Measurements from ENCODE around the gene NAA50. TPM values are rescaled to one million over a fixed set of nuclear protein-coding genes. Genes with fewer than 3 reads are reported as not detected.

Gene NAA50
- total and polyA plus RNA-seq, 10 of the 15 experiments (the other 5 are each of a cell fraction or from before 2014, with no cell fraction given), result 31.7 to 205 (median 110) TPM

DNA sequence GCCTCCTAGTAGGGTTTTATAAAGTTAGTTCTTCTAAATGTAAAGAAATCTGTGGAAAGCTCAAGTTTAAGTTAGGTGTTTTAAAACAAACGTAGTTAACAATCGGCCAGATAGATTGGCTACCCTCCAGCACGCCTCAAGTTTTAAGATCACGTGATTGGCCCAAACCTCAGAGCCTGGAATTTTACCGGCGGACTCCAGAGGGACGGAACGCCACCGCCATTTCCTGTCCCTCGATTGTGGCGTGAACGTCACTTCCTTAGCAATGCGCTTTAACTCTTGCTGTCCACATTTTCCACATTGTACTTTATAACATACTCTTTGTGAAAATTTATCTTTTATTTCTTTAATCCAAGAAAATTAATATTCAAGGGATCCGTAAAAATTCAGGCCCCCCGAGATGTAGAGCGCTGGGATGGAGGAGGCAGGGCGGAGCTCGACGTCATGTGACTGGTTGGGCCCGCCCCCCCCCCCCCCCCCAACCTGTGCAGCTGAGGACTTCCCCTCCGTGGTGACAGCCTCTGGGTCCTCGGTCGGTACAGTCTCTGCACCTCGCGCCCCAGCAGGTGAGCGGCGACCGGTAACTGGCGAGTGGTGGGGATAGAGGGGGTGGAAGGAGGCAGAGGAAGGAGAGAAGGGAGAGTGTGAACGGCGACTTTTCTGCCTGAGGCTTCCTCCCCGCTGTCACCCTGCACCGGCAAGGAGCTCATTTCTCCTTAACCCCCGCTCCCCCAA, 666 bp upstream of the NAA50 start, which contains the start of gene ATP6V1A:
Gene ATP6V1A (plus strand): TSS at position 488 of the 735 bp plus-strand sequence. CDS start 31,719 bp downstream, outside the sequence.
- WGBS (ENCODE audit: insufficient coverage, insufficient replicate concordance, low lambda C conversion rate, missing lambda C conversion rate), result under 1% methylated on average over 22 of the region's 34 CpGs
- no peaks in the 10 kb centered on the region for H3K36me3 ChIP-seq (ENCODE audit: control insufficient read depth in 2 of 2, insufficient read depth in 2 of 2, low read length in 1 of 2)
- FAIRE-seq (no peak), ATAC-seq (peak; percentile 60), DNase-seq (ENCODE audit: low read depth, low spot score) (peak; percentile 82)
- H3K9ac ChIP-seq (ENCODE audit: control insufficient read depth, insufficient read depth, low read length), result peak within 1 kb of the TSS; percentile 91
- no peaks in the 10 kb centered on the region for H3K27me3 ChIP-seq (replicated peaks in 1 of 2; ENCODE audit: control insufficient read depth in 2 of 2, insufficient read depth in 2 of 2, low read length in 1 of 2)
- in situ Hi-C loops (cut with MboI), result loop anchor here (10.0 kb wide), 1 partner anchor 252 kb away; no protein-coding TSS in a partner anchor
- H3K27ac ChIP-seq (ENCODE audit: control insufficient read depth, insufficient read depth), result peak within 1 kb of the TSS; percentile 95
- ChIA-PET RAD21 (ENCODE audit: unreplicated experiment) (interaction anchor here (0.6 to 3.6 kb wide), 16 partner anchors 8 to 253 kb away, joined by 3 to 48 read pairs (median 6); partner anchors contain the start of gene USF3), SMC1A (ENCODE audit: uncharacterized antibody, unreplicated experiment) (interaction anchor here (0.6 to 5.5 kb wide), 16 partner anchors 8 to 184 kb away, joined by 3 to 55 read pairs (median 4); no protein-coding TSS in a partner anchor), POLR2A (interaction anchor here (0.9 to 4.5 kb wide), 13 partner anchors 8 to 89 kb away, joined by 3 to 30 read pairs (median 5); partner anchors contain the start of gene USF3), CTCF (interaction anchor here (0.5 to 9.8 kb wide), 15 partner anchors 9 to 254 kb away, joined by 3 to 72 read pairs (median 8); partner anchors contain the start of gene GRAMD1C)
- H3K4me2 ChIP-seq (ENCODE audit: control insufficient read depth, insufficient read depth), result peak within 1 kb of the TSS; percentile 79
- intact Hi-C loops (cut with micrococcal nuclease; ENCODE audit: unreplicated experiment), result loop anchor here (1.0 to 10.0 kb wide), 5 partner anchors 84 to 708 kb away; partner anchors contain the start of genes CCDC191, GRAMD1C and QTRT2
- peaks cover 76% of the 10 kb centered on the region for H3K79me2 ChIP-seq (ENCODE audit: control insufficient read depth, insufficient read depth, low read length)
- 0 out of 2 replicates have a peak, but pooled peaks cover 3% of the 10 kb centered on the region for H3K4me1 ChIP-seq (ENCODE audit: control insufficient read depth, insufficient read depth, low read length)
- H3K9me3 ChIP-seq (replicated peaks; ENCODE audit: control insufficient read depth, insufficient read depth, low read length), result no peaks in the 10 kb centered on the region
- peak within 1 kb of the TSS; percentile 93 for H2AFZ ChIP-seq (ENCODE audit: control insufficient read depth, low read depth, low read length)
- peak within 1 kb of the TSS; percentile 90 for H3K4me3 ChIP-seq
- H4K20me1 ChIP-seq (ENCODE audit: control insufficient read depth, insufficient read depth), result no peaks in the 10 kb centered on the region
- BruUV-seq (replicated peaks), result no TSS peak
- TF ChIP-seq, protein P1, sequence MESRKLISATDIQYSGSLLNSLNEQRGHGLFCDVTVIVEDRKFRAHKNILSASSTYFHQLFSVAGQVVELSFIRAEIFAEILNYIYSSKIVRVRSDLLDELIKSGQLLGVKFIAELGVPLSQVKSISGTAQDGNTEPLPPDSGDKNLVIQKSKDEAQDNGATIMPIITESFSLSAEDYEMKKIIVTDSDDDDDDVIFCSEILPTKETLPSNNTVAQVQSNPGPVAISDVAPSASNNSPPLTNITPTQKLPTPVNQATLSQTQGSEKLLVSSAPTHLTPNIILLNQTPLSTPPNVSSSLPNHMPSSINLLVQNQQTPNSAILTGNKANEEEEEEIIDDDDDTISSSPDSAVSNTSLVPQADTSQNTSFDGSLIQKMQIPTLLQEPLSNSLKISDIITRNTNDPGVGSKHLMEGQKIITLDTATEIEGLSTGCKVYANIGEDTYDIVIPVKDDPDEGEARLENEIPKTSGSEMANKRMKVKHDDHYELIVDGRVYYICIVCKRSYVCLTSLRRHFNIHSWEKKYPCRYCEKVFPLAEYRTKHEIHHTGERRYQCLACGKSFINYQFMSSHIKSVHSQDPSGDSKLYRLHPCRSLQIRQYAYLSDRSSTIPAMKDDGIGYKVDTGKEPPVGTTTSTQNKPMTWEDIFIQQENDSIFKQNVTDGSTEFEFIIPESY (IDR thresholded peaks at IDR 0.05), result 0 out of 2 replicates have a peak, but pooled peaks have one; percentile 21
- TF ChIP-seq, protein P2, sequence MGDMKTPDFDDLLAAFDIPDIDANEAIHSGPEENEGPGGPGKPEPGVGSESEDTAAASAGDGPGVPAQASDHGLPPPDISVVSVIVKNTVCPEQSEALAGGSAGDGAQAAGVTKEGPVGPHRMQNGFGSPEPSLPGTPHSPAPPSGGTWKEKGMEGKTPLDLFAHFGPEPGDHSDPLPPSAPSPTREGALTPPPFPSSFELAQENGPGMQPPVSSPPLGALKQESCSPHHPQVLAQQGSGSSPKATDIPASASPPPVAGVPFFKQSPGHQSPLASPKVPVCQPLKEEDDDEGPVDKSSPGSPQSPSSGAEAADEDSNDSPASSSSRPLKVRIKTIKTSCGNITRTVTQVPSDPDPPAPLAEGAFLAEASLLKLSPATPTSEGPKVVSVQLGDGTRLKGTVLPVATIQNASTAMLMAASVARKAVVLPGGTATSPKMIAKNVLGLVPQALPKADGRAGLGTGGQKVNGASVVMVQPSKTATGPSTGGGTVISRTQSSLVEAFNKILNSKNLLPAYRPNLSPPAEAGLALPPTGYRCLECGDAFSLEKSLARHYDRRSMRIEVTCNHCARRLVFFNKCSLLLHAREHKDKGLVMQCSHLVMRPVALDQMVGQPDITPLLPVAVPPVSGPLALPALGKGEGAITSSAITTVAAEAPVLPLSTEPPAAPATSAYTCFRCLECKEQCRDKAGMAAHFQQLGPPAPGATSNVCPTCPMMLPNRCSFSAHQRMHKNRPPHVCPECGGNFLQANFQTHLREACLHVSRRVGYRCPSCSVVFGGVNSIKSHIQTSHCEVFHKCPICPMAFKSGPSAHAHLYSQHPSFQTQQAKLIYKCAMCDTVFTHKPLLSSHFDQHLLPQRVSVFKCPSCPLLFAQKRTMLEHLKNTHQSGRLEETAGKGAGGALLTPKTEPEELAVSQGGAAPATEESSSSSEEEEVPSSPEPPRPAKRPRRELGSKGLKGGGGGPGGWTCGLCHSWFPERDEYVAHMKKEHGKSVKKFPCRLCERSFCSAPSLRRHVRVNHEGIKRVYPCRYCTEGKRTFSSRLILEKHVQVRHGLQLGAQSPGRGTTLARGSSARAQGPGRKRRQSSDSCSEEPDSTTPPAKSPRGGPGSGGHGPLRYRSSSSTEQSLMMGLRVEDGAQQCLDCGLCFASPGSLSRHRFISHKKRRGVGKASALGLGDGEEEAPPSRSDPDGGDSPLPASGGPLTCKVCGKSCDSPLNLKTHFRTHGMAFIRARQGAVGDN (IDR thresholded peaks at IDR 0.05), result peak; percentile 54; the same call in 1 of the 2 replicates
- TF ChIP-seq HDGF (IDR thresholded peaks at IDR 0.05) (no peak), CHD2 (IDR thresholded peaks at IDR 0.05; ENCODE audit: borderline replicate concordance, low read depth, low read length) (no peak), NR2C1 (IDR thresholded peaks at IDR 0.05) (peak; percentile 13; the same call in 1 of the 2 replicates), JUND (IDR thresholded peaks at IDR 0.05; ENCODE audit: low read depth, low read length) (no peak), SIX5 (IDR thresholded peaks at IDR 0.05; ENCODE audit: low read depth, low read length, severe bottlenecking) (peak; percentile 27), TCF3 (IDR thresholded peaks at IDR 0.05; ENCODE audit: borderline replicate concordance, insufficient read depth, low read depth, low read length) (0 out of 2 replicates have a peak, but pooled peaks have one; percentile 40), IRF4 (IDR thresholded peaks at IDR 0.05; ENCODE audit: low read depth, low read length) (no peak), ZZZ3 (IDR thresholded peaks at IDR 0.05; ENCODE audit: control insufficient read depth, insufficient read length, low read depth) (no peak), CEBPB (IDR thresholded peaks at IDR 0.05; ENCODE audit: borderline replicate concordance in 1 of 2, low read depth in 2 of 2, low read length in 2 of 2) (no peak), ZNF207 (IDR thresholded peaks at IDR 0.05; ENCODE audit: borderline replicate concordance) (peak; percentile 93; the same call in 1 of the 2 replicates), FOS (IDR thresholded peaks at IDR 0.05; ENCODE audit: borderline replicate concordance, extremely low read depth, insufficient read length) (no peak)
- TF ChIP-seq, protein P3, sequence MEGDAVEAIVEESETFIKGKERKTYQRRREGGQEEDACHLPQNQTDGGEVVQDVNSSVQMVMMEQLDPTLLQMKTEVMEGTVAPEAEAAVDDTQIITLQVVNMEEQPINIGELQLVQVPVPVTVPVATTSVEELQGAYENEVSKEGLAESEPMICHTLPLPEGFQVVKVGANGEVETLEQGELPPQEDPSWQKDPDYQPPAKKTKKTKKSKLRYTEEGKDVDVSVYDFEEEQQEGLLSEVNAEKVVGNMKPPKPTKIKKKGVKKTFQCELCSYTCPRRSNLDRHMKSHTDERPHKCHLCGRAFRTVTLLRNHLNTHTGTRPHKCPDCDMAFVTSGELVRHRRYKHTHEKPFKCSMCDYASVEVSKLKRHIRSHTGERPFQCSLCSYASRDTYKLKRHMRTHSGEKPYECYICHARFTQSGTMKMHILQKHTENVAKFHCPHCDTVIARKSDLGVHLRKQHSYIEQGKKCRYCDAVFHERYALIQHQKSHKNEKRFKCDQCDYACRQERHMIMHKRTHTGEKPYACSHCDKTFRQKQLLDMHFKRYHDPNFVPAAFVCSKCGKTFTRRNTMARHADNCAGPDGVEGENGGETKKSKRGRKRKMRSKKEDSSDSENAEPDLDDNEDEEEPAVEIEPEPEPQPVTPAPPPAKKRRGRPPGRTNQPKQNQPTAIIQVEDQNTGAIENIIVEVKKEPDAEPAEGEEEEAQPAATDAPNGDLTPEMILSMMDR (IDR thresholded peaks at IDR 0.05 in 2 of 3, conservative IDR thresholded peaks at IDR 0.05 in 1 of 3; ENCODE audit: control insufficient read depth in 2 of 3, extremely low read depth in 1 of 3, insufficient read depth in 1 of 3, low read depth in 3 of 3, low read length in 3 of 3), result no peak

Measured in GM12878 (cell line).